ENCODE measurements around the gene SLC8A1. TPM values are rescaled to one million over a fixed set of nuclear protein-coding genes. Genes with fewer than 3 reads are reported as not detected.

The SLC8A1 gene
- total and polyA plus RNA-seq, 2 donors (not counting 1 experiment from before 2014, with no cell fraction given) = 0.07 to 0.20 TPM

DNA sequence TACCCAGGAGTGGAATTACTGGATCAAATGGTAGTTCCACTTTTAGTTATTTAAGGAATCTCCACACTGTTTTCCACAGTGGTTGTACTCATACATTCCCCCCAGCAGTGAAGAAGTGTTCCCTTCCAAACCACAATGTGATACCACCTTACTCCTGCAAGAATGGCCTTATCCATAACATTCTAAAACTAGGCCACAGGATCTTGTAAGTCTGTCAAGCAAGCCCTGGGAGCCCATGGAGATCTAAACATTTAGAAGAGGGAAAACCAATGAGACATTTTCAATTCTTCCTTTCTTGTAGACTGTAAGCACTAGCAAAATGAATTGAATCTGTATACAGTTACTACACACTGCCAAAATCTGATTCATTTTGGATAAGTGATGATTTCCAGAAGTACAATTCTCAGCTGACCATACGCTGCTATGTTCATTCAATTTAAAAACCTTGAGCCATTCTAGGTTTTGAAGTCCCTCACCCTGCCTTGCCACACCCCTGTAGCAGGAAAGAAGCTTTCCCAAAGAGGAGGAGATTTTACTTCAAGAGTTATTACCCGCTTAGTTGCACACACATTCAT, 149.1 kb downstream of the SLC8A1 start:
- H3K36me3 ChIP-seq (replicated peaks in 1 of 2; ENCODE audit: control extremely low read depth in 1 of 2, control insufficient read depth in 1 of 2, extremely low read depth in 1 of 2, insufficient read depth in 2 of 2, low read length in 1 of 2) = no peaks in the 10 kb centered on the region
- no peak overlapping the region for H2AFZ ChIP-seq (ENCODE audit: insufficient read depth, low read depth, low read length, poor library complexity, severe bottlenecking)
- H3K27me3 ChIP-seq (replicated peaks in 1 of 4; ENCODE audit: control extremely low read depth in 1 of 4, control insufficient read depth in 3 of 4, insufficient read depth in 4 of 4, low read length in 3 of 4) = no peaks in the 10 kb centered on the region
- H3K27ac Mint-ChIP-seq = no peak overlapping the region
- H3K4me3 ChIP-seq (ENCODE audit: control extremely low read depth in 1 of 5, extremely low read depth in 1 of 5, insufficient read depth in 1 of 5, low read depth in 2 of 5, low read length in 4 of 5) = no peak overlapping the region
- H3K79me2 ChIP-seq (ENCODE audit: control insufficient read depth, insufficient read depth, low read length) = no peaks in the 10 kb centered on the region
- H3K4me2 ChIP-seq (replicated peaks; ENCODE audit: low read depth, low read length, poor library complexity, severe bottlenecking) = no peak overlapping the region
- no peaks in the 10 kb centered on the region for H3K4me1 ChIP-seq (ENCODE audit: control insufficient read depth in 2 of 2, insufficient read depth in 2 of 2, low read length in 2 of 2)
- intact Hi-C loops (cut with micrococcal nuclease) = no loop called here
- H3K4me1 Mint-ChIP-seq = no peaks in the 10 kb centered on the region
- DNase-seq (no peak), ATAC-seq (ENCODE audit: low read depth) (no peak)
- TF ChIP-seq, protein P1, sequence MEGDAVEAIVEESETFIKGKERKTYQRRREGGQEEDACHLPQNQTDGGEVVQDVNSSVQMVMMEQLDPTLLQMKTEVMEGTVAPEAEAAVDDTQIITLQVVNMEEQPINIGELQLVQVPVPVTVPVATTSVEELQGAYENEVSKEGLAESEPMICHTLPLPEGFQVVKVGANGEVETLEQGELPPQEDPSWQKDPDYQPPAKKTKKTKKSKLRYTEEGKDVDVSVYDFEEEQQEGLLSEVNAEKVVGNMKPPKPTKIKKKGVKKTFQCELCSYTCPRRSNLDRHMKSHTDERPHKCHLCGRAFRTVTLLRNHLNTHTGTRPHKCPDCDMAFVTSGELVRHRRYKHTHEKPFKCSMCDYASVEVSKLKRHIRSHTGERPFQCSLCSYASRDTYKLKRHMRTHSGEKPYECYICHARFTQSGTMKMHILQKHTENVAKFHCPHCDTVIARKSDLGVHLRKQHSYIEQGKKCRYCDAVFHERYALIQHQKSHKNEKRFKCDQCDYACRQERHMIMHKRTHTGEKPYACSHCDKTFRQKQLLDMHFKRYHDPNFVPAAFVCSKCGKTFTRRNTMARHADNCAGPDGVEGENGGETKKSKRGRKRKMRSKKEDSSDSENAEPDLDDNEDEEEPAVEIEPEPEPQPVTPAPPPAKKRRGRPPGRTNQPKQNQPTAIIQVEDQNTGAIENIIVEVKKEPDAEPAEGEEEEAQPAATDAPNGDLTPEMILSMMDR (IDR thresholded peaks at IDR 0.05) = no peak
- no peak for TF ChIP-seq EZH2 (IDR thresholded peaks at IDR 0.05; ENCODE audit: borderline replicate concordance, insufficient read depth, low read depth, low read length, poor library complexity, severe bottlenecking)
- H4K20me1 ChIP-seq (ENCODE audit: control insufficient read depth, insufficient read depth, low read length, poor library complexity, severe bottlenecking) = no peaks in the 10 kb centered on the region
- WGBS (ENCODE audit: insufficient coverage) = no CpG with 5 or more reads among the region's 2 CpGs
- POLR2A ChIA-PET = no interaction called here
- CTCF ChIA-PET = no interaction called here
- no peak overlapping the region for H3K9ac ChIP-seq (ENCODE audit: low read length)
- H3K9me3 Mint-ChIP-seq (ENCODE audit: insufficient read depth) = no peaks in the 10 kb centered on the region
- no peaks in the 10 kb centered on the region for H3K27me3 Mint-ChIP-seq
- H3K27ac ChIP-seq (ENCODE audit: low read length in 2 of 2) = no peak overlapping the region
- H3K4me3 Mint-ChIP-seq = no peak overlapping the region
- H3K9me3 ChIP-seq (ENCODE audit: control extremely low read depth in 1 of 3, control insufficient read depth in 2 of 3, insufficient read depth in 1 of 3, low read length in 2 of 3) = no peaks in the 10 kb centered on the region

DNA sequence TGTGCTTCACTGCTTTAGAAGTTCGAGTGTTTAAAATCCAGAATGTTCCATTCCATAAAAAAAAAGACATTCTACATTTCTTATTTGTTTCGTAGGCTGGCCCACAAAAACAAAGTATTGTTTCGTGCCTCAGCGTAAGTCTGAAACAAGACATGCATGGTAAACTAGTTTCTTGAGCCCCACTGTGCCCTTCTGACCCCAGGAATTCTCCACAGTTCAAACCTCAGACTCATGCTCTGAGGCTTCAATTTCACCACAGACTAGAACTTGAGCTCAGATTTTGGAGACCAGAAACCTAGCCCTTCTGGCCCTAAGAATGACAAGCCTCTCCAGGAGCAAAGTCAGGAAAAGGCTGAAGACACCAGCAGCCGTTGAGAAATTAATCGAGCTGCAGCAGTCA, 151.5 kb downstream of the SLC8A1 start:
- H3K27ac ChIP-seq (ENCODE audit: low read length in 2 of 2) = no peak overlapping the region
- no peak overlapping the region for H3K9ac ChIP-seq (ENCODE audit: low read length)
- no peaks in the 10 kb centered on the region for H3K27me3 ChIP-seq (replicated peaks in 1 of 4; ENCODE audit: control extremely low read depth in 1 of 4, control insufficient read depth in 3 of 4, insufficient read depth in 4 of 4, low read length in 3 of 4)
- ChIA-PET POLR2A (no interaction called here), CTCF (no interaction called here)
- H4K20me1 ChIP-seq (ENCODE audit: control insufficient read depth, insufficient read depth, low read length, poor library complexity, severe bottlenecking) = no peaks in the 10 kb centered on the region
- H3K4me2 ChIP-seq (replicated peaks; ENCODE audit: low read depth, low read length, poor library complexity, severe bottlenecking) = no peak overlapping the region
- H3K4me1 ChIP-seq (ENCODE audit: control insufficient read depth in 2 of 2, insufficient read depth in 2 of 2, low read length in 2 of 2) = no peaks in the 10 kb centered on the region
- no peak overlapping the region for H2AFZ ChIP-seq (ENCODE audit: insufficient read depth, low read depth, low read length, poor library complexity, severe bottlenecking)
- ATAC-seq (ENCODE audit: low read depth) = no peak
- Mint-ChIP-seq H3K9me3 (ENCODE audit: insufficient read depth) (no peaks in the 10 kb centered on the region), H3K27ac (no peak overlapping the region), H3K27me3 (no peaks in the 10 kb centered on the region), H3K4me3 (no peak overlapping the region), H3K4me1 (no peaks in the 10 kb centered on the region)
- H3K36me3 ChIP-seq (replicated peaks in 1 of 2; ENCODE audit: control extremely low read depth in 1 of 2, control insufficient read depth in 1 of 2, extremely low read depth in 1 of 2, insufficient read depth in 2 of 2, low read length in 1 of 2) = no peaks in the 10 kb centered on the region
- H3K4me3 ChIP-seq (ENCODE audit: control extremely low read depth in 1 of 5, extremely low read depth in 1 of 5, insufficient read depth in 1 of 5, low read depth in 2 of 5, low read length in 4 of 5) = no peak overlapping the region
- H3K9me3 ChIP-seq (ENCODE audit: control extremely low read depth in 1 of 3, control insufficient read depth in 2 of 3, insufficient read depth in 1 of 3, low read length in 2 of 3) = no peaks in the 10 kb centered on the region
- DNase-seq = no peak
- 93% methylated on average over 4 of the region's 6 CpGs for WGBS (ENCODE audit: insufficient coverage)
- H3K79me2 ChIP-seq (ENCODE audit: control insufficient read depth, insufficient read depth, low read length) = no peaks in the 10 kb centered on the region
- TF ChIP-seq, protein P1 (IDR thresholded peaks at IDR 0.05) = no peak
- no peak for TF ChIP-seq EZH2 (IDR thresholded peaks at IDR 0.05; ENCODE audit: borderline replicate concordance, insufficient read depth, low read depth, low read length, poor library complexity, severe bottlenecking)
- intact Hi-C loops (cut with micrococcal nuclease) = no loop called here

Measured in B cell (primary cell).